Fibroblast of skin of right quadriceps (primary cell): ENCODE results near the gene POTEJ.
"Not testable (repeated sequence)": the region's sequence is repeated elsewhere in the genome, so short reads cannot be mapped to it uniquely, and the experiment has no call there.

Experiments used
- DNase-seq: peaks from one replicate; pipeline ENCODE4 v3.0.0-alpha.2; 2013

The POTEJ gene

GRCh38 chr2:130608276-130609001, 2.8 kb upstream of the POTEJ start:
- DNase-seq: not testable (repeated sequence)

- not testable (repeated sequence) for DNase-seq
Measured at GRCh38 chr2:130609002-130609920, 2.0 kb upstream of the POTEJ start.

- DNase-seq: not testable (repeated sequence)
Measured at GRCh38 chr2:130610486-130610885, 754 bp upstream of the POTEJ start.

- not testable (repeated sequence) for DNase-seq
Measured at GRCh38 chr2:130628784-130629475, 17.7 kb downstream of the POTEJ start.

- DNase-seq: not testable (repeated sequence)
Measured at GRCh38 chr2:130638973-130639372, 27.7 kb downstream of the POTEJ start.

GRCh38 chr2:130641688-130642087, 30.4 kb downstream of the POTEJ start:
- DNase-seq: not testable (repeated sequence)

GRCh38 chr2:130649285-130649684, 38.0 kb downstream of the POTEJ start:
- DNase-seq: not testable (repeated sequence)

GRCh38 chr2:130664506-130664905, 53.3 kb downstream of the POTEJ start:
- DNase-seq: not testable (repeated sequence)

GRCh38 chr2:130665596-130665995, 54.4 kb downstream of the POTEJ start:
- DNase-seq: not testable (repeated sequence)

- DNase-seq: not testable (repeated sequence)
Measured at GRCh38 chr2:130667516-130667915, 56.3 kb downstream of the POTEJ start.

- not testable (repeated sequence) for DNase-seq
Measured at GRCh38 chr2:130670026-130670745, 58.9 kb downstream of the POTEJ start.

GRCh38 chr2:130692041-130692770, 81.0 kb downstream of the POTEJ start:
- not testable (repeated sequence) for DNase-seq

GRCh38 chr2:130693474-130693873, 82.2 kb downstream of the POTEJ start:
- DNase-seq: not testable (repeated sequence)

- DNase-seq: not testable (repeated sequence)
Measured at GRCh38 chr2:130703250-130703649, 92.0 kb downstream of the POTEJ start.
